Natural killer cell (primary cell): Measurements from ENCODE around the gene RNF214. TPM values are rescaled to one million over a fixed set of nuclear protein-coding genes. Genes with fewer than 3 reads are reported as not detected.
"Not testable (repeated sequence)": the region's sequence is repeated elsewhere in the genome, so short reads cannot be mapped to it uniquely, and the experiment has no call there.

Experiments used
- ATAC-seq, 3 donors: fragments of 150-1000 bp in 2 of 3; fragments of 200-7000 bp in 1 of 3; cut with Tn5 transposase; 1 replicate in 1 of 3; 2 replicates in 2 of 3; pipeline ENCODE4 v1.10.0; 2021; ENCODE audit warnings: mild to moderate bottlenecking in 2 of 3, moderate library complexity in 2 of 3
- DNase-seq, 2 donors: peaks; one replicate each; pipeline versions ENCODE4 v3.0.0 to v3.0.0-alpha.2; 2013 to 2021; ENCODE audit warnings: mixed read lengths in 1 of 2
- H3K27ac ChIP-seq: one replicate; pipeline ENCODE4 v1.5.1; 2013; ENCODE audit warnings: mild to moderate bottlenecking, low read length
- H3K27me3 ChIP-seq: one replicate; pipeline ENCODE4 v1.6.1; 2013; ENCODE audit warnings: low read length; ENCODE audit not compliant: control insufficient read depth, insufficient read depth
- H3K36me3 ChIP-seq: one replicate; pipeline ENCODE4 v1.6.1; 2013; ENCODE audit warnings: low read length; ENCODE audit not compliant: control insufficient read depth, insufficient read depth
- H3K4me1 ChIP-seq: one replicate; pipeline ENCODE4 v1.6.1; 2013; ENCODE audit warnings: low read length; ENCODE audit not compliant: control insufficient read depth, insufficient read depth
- H3K4me3 ChIP-seq: one replicate; pipeline ENCODE4 v1.5.1; 2013; ENCODE audit warnings: low read length
- H3K9me3 ChIP-seq: one replicate; pipeline ENCODE4 v1.6.1; 2013; ENCODE audit warnings: low read length; ENCODE audit not compliant: control insufficient read depth, insufficient read depth
- H3K27ac Mint-ChIP-seq, 2 donors: one replicate each; pipeline ENCODE4 v1.8.0; 2022; ENCODE audit warnings: mild to moderate bottlenecking in 2 of 2, mixed read lengths in 2 of 2, moderate library complexity in 1 of 2
- H3K27me3 Mint-ChIP-seq, 2 donors: one replicate each; pipeline ENCODE4 v1.8.0; 2022; ENCODE audit warnings: low read depth in 2 of 2, mixed read lengths in 2 of 2
- H3K36me3 Mint-ChIP-seq: one replicate; pipeline ENCODE4 v1.8.0; 2022; ENCODE audit warnings: mixed read lengths
- H3K4me1 Mint-ChIP-seq, 2 donors: one replicate each; pipeline ENCODE4 v1.8.0; 2022; ENCODE audit warnings: mixed read lengths in 2 of 2
- H3K4me3 Mint-ChIP-seq: one replicate; pipeline ENCODE4 v1.8.0; 2022; ENCODE audit warnings: mild to moderate bottlenecking, moderate library complexity, mixed read lengths
- H3K9me3 Mint-ChIP-seq, 2 donors: one replicate each; pipeline ENCODE4 v1.8.0; 2022; ENCODE audit warnings: mixed read lengths in 2 of 2
- CTCF ChIP-seq: fragments of 200-600 bp; IDR thresholded peaks from one replicate; pipeline ENCODE4 v1.8.0; 2022; ENCODE audit warnings: antibody characterized with exemption
- WGBS: methylation state at CpG from one replicate; pipeline ENCODE4 v1.1.7; 2013; ENCODE audit warnings: missing lambda C conversion rate; ENCODE audit not compliant: insufficient coverage; 5-methylcytosine and 5-hydroxymethylcytosine counted together
- intact Hi-C: fragments of 100-400 bp; cut with micrococcal nuclease; formaldehyde crosslinking; loops from one replicate; pipeline ENCODE4 v1.14.2; 2022
- total RNA-seq, 4 donors: library from RNA; stranded (reverse); fragments of 120-200 nt in 1 of 4; gene quantifications; one replicate each; pipeline versions ENCODE4 v1.2.3 to v1.2.4, GENCODE V29; 2013 to 2022

RNF214 gene
- total RNA-seq, 3 donors from 2014 or later (not counting 1 experiment from before 2014, with no cell fraction given): 13.7 to 20.7 (median 17.3) TPM

- DNase-seq (no peak), ATAC-seq (no peak)
- no CpG with 5 or more reads among the region's 2 CpGs for WGBS
- Histone ChIP-seq H3K27ac (no peak overlapping the region), H3K27me3 (no peaks in the 10 kb centered on the region), H3K4me3 (no peak overlapping the region), H3K36me3 (peaks cover 12% of the 10 kb centered on the region), H3K9me3 (no peaks in the 10 kb centered on the region), H3K4me1 (no peaks in the 10 kb centered on the region)
- Mint-ChIP-seq H3K36me3 (no peaks in the 10 kb centered on the region), H3K4me1 (no peaks in the 10 kb centered on the region), H3K9me3 (no peaks in the 10 kb centered on the region), H3K27ac (no peak overlapping the region), H3K27me3 (no peaks in the 10 kb centered on the region), H3K4me3 (no peak overlapping the region)
- no peak for TF ChIP-seq CTCF
- intact Hi-C loops: no loop called here
Measured at GRCh38 chr11:117258576-117258975, 26.1 kb downstream of the RNF214 start.

GRCh38 chr11:117259417-117259816 is 26.9 kb downstream of the RNF214 start:
- no peak overlapping the region for H3K4me3 ChIP-seq
- no peaks in the 10 kb centered on the region for H3K27me3 ChIP-seq
- H3K27ac ChIP-seq: no peak overlapping the region
- no peaks in the 10 kb centered on the region for H3K4me1 ChIP-seq
- intact Hi-C loops: no loop called here
- no peaks in the 10 kb centered on the region for H3K36me3 Mint-ChIP-seq
- H3K4me1 Mint-ChIP-seq: no peaks in the 10 kb centered on the region
- H3K36me3 ChIP-seq: peaks cover 9% of the 10 kb centered on the region
- H3K9me3 ChIP-seq: no peaks in the 10 kb centered on the region
- H3K4me3 Mint-ChIP-seq: no peak overlapping the region
- DNase-seq: no peak
- no peak for TF ChIP-seq CTCF
- no peaks in the 10 kb centered on the region for H3K9me3 Mint-ChIP-seq
- WGBS: no CpG with 5 or more reads among the region's 1 CpG
- H3K27ac Mint-ChIP-seq: no peak overlapping the region
- no peak for ATAC-seq
- no peaks in the 10 kb centered on the region for H3K27me3 Mint-ChIP-seq

GRCh38 chr11:117264624-117265323 is 32.3 kb downstream of the RNF214 start:
- H3K4me3 ChIP-seq, H3K9me3 ChIP-seq, H3K27me3 Mint-ChIP-seq, H3K27me3 ChIP-seq, ATAC-seq, H3K27ac ChIP-seq, DNase-seq, H3K36me3 Mint-ChIP-seq, H3K4me3 Mint-ChIP-seq, intact Hi-C loops, H3K4me1 ChIP-seq, H3K27ac Mint-ChIP-seq, H3K4me1 Mint-ChIP-seq, H3K9me3 Mint-ChIP-seq: not testable (repeated sequence)
- H3K36me3 ChIP-seq: peaks cover 11% of the 10 kb centered on the region
- whole genome bisulfite sequencing: 97% methylated on average over 6 of the region's 7 CpGs

- Mint-ChIP-seq H3K27ac (no peak overlapping the region), H3K36me3 (no peaks in the 10 kb centered on the region), H3K4me3 (no peak overlapping the region), H3K4me1 (no peaks in the 10 kb centered on the region), H3K9me3 (no peaks in the 10 kb centered on the region), H3K27me3 (no peaks in the 10 kb centered on the region)
- peaks cover 8% of the 10 kb centered on the region for H3K36me3 ChIP-seq
- no peaks in the 10 kb centered on the region for H3K9me3 ChIP-seq
- ATAC-seq (no peak), DNase-seq (no peak)
- H3K4me1 ChIP-seq: no peaks in the 10 kb centered on the region
- no peak overlapping the region for H3K27ac ChIP-seq
- intact Hi-C loops: no loop called here
- H3K27me3 ChIP-seq: no peaks in the 10 kb centered on the region
- WGBS: 100% methylated on average over 2 of the region's 2 CpGs
- no peak for TF ChIP-seq CTCF
- no peak overlapping the region for H3K4me3 ChIP-seq
Measured at GRCh38 chr11:117265745-117266144, 33.3 kb downstream of the RNF214 start.
